HCT116 (cell line): ENCODE data around the gene MAMSTR.

ENCODE experiments used
- CEBPB ChIP-seq: IDR thresholded peaks from 2 replicates; pipeline ENCODE4 v1.6.1; 2012; ENCODE audit warnings: low read depth
- EGR1 ChIP-seq: IDR thresholded peaks from 2 replicates; pipeline ENCODE4 v1.6.1; 2012; ENCODE audit warnings: low read depth
- ELF1 ChIP-seq: IDR thresholded peaks from 2 replicates; pipeline ENCODE4 v1.6.1; 2012; ENCODE audit warnings: low read depth, borderline replicate concordance
- EZH2 ChIP-seq: fragments of 200-600 bp; sonication (generic); IDR thresholded peaks from 2 replicates; pipeline ENCODE4 v1.6.1; 2017; ENCODE audit warnings: antibody characterized with exemption, mixed run types
- EZH2phosphoT487 ChIP-seq: fragments of 200-600 bp; IDR thresholded peaks from 2 replicates; pipeline ENCODE4 v1.6.1; 2018; ENCODE audit warnings: antibody characterized with exemption, borderline replicate concordance
- MAX ChIP-seq: IDR thresholded peaks from 2 replicates; pipeline ENCODE4 v1.6.1; 2012
- POLR2A ChIP-seq: IDR thresholded peaks from 2 replicates; pipeline ENCODE4 v1.7.0; 2011; ENCODE audit warnings: borderline replicate concordance; ENCODE audit not compliant: insufficient read depth, insufficient read length; ENCODE audit errors: extremely low read depth
- POLR2AphosphoS5 ChIP-seq: IDR thresholded peaks from 2 replicates; pipeline ENCODE4 v1.6.1; 2011; ENCODE audit warnings: mild to moderate bottlenecking, low read depth, low read length, moderate library complexity
- RAD21 ChIP-seq: IDR thresholded peaks from 2 replicates; pipeline ENCODE4 v1.6.1; 2012; ENCODE audit warnings: low read depth, mild to moderate bottlenecking
- TCF7L2 ChIP-seq: IDR thresholded peaks from 2 replicates; pipeline ENCODE4 v1.7.0; 2011; ENCODE audit warnings: borderline replicate concordance, inconsistent platforms; ENCODE audit not compliant: insufficient read depth, insufficient read length; ENCODE audit errors: extremely low read depth
- YY1 ChIP-seq: IDR thresholded peaks from 2 replicates; pipeline ENCODE4 v1.6.1; 2011; ENCODE audit warnings: low read length, low read depth, moderate library complexity, mild to moderate bottlenecking; ENCODE audit not compliant: insufficient replicate concordance; ENCODE audit errors: extremely low read depth
- ZNF274 ChIP-seq: fragments of 200-500 bp; sonication (Bioruptor generic); IDR thresholded peaks from 2 replicates; pipeline ENCODE4 v1.6.1; 2014; ENCODE audit warnings: mild to moderate bottlenecking, low read depth, low read length, inconsistent platforms
- TF ChIP-seq, protein P1 (sequence below), 3 experiments: fragments of 200-600 bp in 1 of 3; sonication (generic) in 1 of 3; IDR thresholded peaks in 2 of 3; conservative IDR thresholded peaks in 1 of 3; 2 replicates each; pipeline ENCODE4 v1.5.1; 2012 to 2017; ENCODE audit warnings: low read depth in 2 of 3, low read length in 2 of 3, antibody characterized with exemption in 1 of 3, borderline replicate concordance in 1 of 3, control low read depth in 1 of 3, mild to moderate bottlenecking in 1 of 3, mixed read lengths in 1 of 3, mixed run types in 1 of 3, moderate library complexity in 1 of 3; ENCODE audit not compliant: insufficient read depth in 1 of 3
- TF ChIP-seq, protein P2 (sequence below): IDR thresholded peaks from 2 replicates; pipeline ENCODE4 v1.6.1; 2012

GRCh38 chr19:48741129-48741999 is 21.8 kb upstream of the MAMSTR start:
- TF ChIP-seq POLR2A (no peak), EZH2 (no peak), CEBPB (no peak), ELF1 (no peak), POLR2AphosphoS5 (0 out of 2 replicates have a peak, but pooled peaks have one; percentile 39), MAX (no peak), ZNF274 (no peak), EZH2phosphoT487 (no peak), RAD21 (no peak), YY1 (no peak), TCF7L2 (no peak), EGR1 (no peak)
- TF ChIP-seq, protein P1, sequence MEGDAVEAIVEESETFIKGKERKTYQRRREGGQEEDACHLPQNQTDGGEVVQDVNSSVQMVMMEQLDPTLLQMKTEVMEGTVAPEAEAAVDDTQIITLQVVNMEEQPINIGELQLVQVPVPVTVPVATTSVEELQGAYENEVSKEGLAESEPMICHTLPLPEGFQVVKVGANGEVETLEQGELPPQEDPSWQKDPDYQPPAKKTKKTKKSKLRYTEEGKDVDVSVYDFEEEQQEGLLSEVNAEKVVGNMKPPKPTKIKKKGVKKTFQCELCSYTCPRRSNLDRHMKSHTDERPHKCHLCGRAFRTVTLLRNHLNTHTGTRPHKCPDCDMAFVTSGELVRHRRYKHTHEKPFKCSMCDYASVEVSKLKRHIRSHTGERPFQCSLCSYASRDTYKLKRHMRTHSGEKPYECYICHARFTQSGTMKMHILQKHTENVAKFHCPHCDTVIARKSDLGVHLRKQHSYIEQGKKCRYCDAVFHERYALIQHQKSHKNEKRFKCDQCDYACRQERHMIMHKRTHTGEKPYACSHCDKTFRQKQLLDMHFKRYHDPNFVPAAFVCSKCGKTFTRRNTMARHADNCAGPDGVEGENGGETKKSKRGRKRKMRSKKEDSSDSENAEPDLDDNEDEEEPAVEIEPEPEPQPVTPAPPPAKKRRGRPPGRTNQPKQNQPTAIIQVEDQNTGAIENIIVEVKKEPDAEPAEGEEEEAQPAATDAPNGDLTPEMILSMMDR (IDR thresholded peaks at IDR 0.05 in 2 of 3, conservative IDR thresholded peaks at IDR 0.05 in 1 of 3; ENCODE audit: borderline replicate concordance in 1 of 3, insufficient read depth in 1 of 3, low read depth in 2 of 3, low read length in 2 of 3), result no peak
- TF ChIP-seq, protein P2, sequence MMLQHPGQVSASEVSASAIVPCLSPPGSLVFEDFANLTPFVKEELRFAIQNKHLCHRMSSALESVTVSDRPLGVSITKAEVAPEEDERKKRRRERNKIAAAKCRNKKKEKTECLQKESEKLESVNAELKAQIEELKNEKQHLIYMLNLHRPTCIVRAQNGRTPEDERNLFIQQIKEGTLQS, result no peak
